ENCODE measurements around the gene ACSBG1.

The ACSBG1 gene

GRCh38 chr15:78223396-78224022, 10.9 kb downstream of the ACSBG1 start:
- Histone ChIP-seq H3K9me3 (no peaks in the 10 kb centered on the region), H3K27me3 (no peaks in the 10 kb centered on the region), H3K4me3 (no peak overlapping the region), H3K4me2 (no peak overlapping the region), H3K36me3 (no peaks in the 10 kb centered on the region), H3K9ac (no peak overlapping the region), H4K20me1 (no peaks in the 10 kb centered on the region), H3K27ac (no peak overlapping the region), H3K4me1 (no peaks in the 10 kb centered on the region)
- no peak for TF ChIP-seq Cebpa-rat (IDR thresholded peaks at IDR 0.05)

- Histone ChIP-seq H3K4me1 (no peaks in the 10 kb centered on the region), H3K27me3 (no peaks in the 10 kb centered on the region), H3K36me3 (no peaks in the 10 kb centered on the region), H3K4me2 (no peak overlapping the region), H3K9ac (no peak overlapping the region), H3K9me3 (no peaks in the 10 kb centered on the region), H3K27ac (no peak overlapping the region), H4K20me1 (no peaks in the 10 kb centered on the region), H3K4me3 (no peak overlapping the region)
- TF ChIP-seq Cebpa-rat (IDR thresholded peaks at IDR 0.05) = no peak
Measured at GRCh38 chr15:78222745-78223395, 11.5 kb downstream of the ACSBG1 start.

- H3K9ac ChIP-seq = no peak overlapping the region
- H4K20me1 ChIP-seq = no peaks in the 10 kb centered on the region
- no peak overlapping the region for H3K4me2 ChIP-seq
- H3K4me1 ChIP-seq = no peaks in the 10 kb centered on the region
- no peaks in the 10 kb centered on the region for H3K36me3 ChIP-seq
- no peaks in the 10 kb centered on the region for H3K9me3 ChIP-seq
- no peak overlapping the region for H3K27ac ChIP-seq
- no peaks in the 10 kb centered on the region for H3K27me3 ChIP-seq
- no peak for TF ChIP-seq Cebpa-rat (IDR thresholded peaks at IDR 0.05)
- H3K4me3 ChIP-seq = no peak overlapping the region
Measured at GRCh38 chr15:78220713-78221112, 13.7 kb downstream of the ACSBG1 start.

GRCh38 chr15:78216276-78217104, 17.9 kb downstream of the ACSBG1 start:
- Histone ChIP-seq H3K9me3 (no peaks in the 10 kb centered on the region), H3K36me3 (no peaks in the 10 kb centered on the region), H3K27me3 (no peaks in the 10 kb centered on the region), H3K9ac (no peak overlapping the region), H3K4me3 (no peak overlapping the region), H3K4me2 (no peak overlapping the region), H4K20me1 (no peaks in the 10 kb centered on the region), H3K4me1 (no peaks in the 10 kb centered on the region), H3K27ac (no peak overlapping the region)
- no peak for TF ChIP-seq Cebpa-rat (IDR thresholded peaks at IDR 0.05)

- Histone ChIP-seq H3K9me3 (no peaks in the 10 kb centered on the region), H3K9ac (no peak overlapping the region), H3K27me3 (no peaks in the 10 kb centered on the region), H3K27ac (no peak overlapping the region), H3K4me2 (no peak overlapping the region), H3K36me3 (no peaks in the 10 kb centered on the region), H3K4me1 (peaks cover 12% of the 10 kb centered on the region), H3K4me3 (no peak overlapping the region), H4K20me1 (no peaks in the 10 kb centered on the region)
- no peak for TF ChIP-seq Cebpa-rat (IDR thresholded peaks at IDR 0.05)
Measured at GRCh38 chr15:78213956-78214355, 20.4 kb downstream of the ACSBG1 start.

GRCh38 chr15:78213425-78213750, 21.0 kb downstream of the ACSBG1 start:
- H3K4me2 ChIP-seq = no peak overlapping the region
- H3K4me1 ChIP-seq = peaks cover 12% of the 10 kb centered on the region
- H3K9ac ChIP-seq = no peak overlapping the region
- no peaks in the 10 kb centered on the region for H3K9me3 ChIP-seq
- TF ChIP-seq Cebpa-rat (IDR thresholded peaks at IDR 0.05) = no peak
- H3K4me3 ChIP-seq = no peak overlapping the region
- no peak overlapping the region for H3K27ac ChIP-seq
- H3K36me3 ChIP-seq = no peaks in the 10 kb centered on the region
- H4K20me1 ChIP-seq = no peaks in the 10 kb centered on the region
- no peaks in the 10 kb centered on the region for H3K27me3 ChIP-seq

- no peaks in the 10 kb centered on the region for H3K36me3 ChIP-seq
- no peaks in the 10 kb centered on the region for H3K9me3 ChIP-seq
- H4K20me1 ChIP-seq = no peaks in the 10 kb centered on the region
- no peak for TF ChIP-seq Cebpa-rat (IDR thresholded peaks at IDR 0.05)
- H3K4me2 ChIP-seq = no peak overlapping the region
- H3K4me1 ChIP-seq = peaks cover 12% of the 10 kb centered on the region
- H3K4me3 ChIP-seq = no peak overlapping the region
- no peak overlapping the region for H3K9ac ChIP-seq
- no peaks in the 10 kb centered on the region for H3K27me3 ChIP-seq
- H3K27ac ChIP-seq = no peak overlapping the region
Measured at GRCh38 chr15:78212546-78213424, 21.6 kb downstream of the ACSBG1 start.

- no peaks in the 10 kb centered on the region for H3K36me3 ChIP-seq
- no peak overlapping the region for H3K4me2 ChIP-seq
- H3K4me1 ChIP-seq = peaks cover 12% of the 10 kb centered on the region
- no peaks in the 10 kb centered on the region for H4K20me1 ChIP-seq
- H3K9me3 ChIP-seq = no peaks in the 10 kb centered on the region
- TF ChIP-seq Cebpa-rat (IDR thresholded peaks at IDR 0.05) = no peak
- H3K4me3 ChIP-seq = no peak overlapping the region
- no peaks in the 10 kb centered on the region for H3K27me3 ChIP-seq
- H3K9ac ChIP-seq = no peak overlapping the region
- H3K27ac ChIP-seq = no peak overlapping the region
Measured at GRCh38 chr15:78212008-78212407, 22.4 kb downstream of the ACSBG1 start.

GRCh38 chr15:78211189-78211921, 23.0 kb downstream of the ACSBG1 start:
- Histone ChIP-seq H3K9me3 (no peaks in the 10 kb centered on the region), H3K4me2 (no peak overlapping the region), H3K9ac (no peak overlapping the region), H3K27ac (no peak overlapping the region), H3K4me1 (peaks cover 18% of the 10 kb centered on the region), H3K27me3 (no peaks in the 10 kb centered on the region), H4K20me1 (no peaks in the 10 kb centered on the region), H3K36me3 (no peaks in the 10 kb centered on the region), H3K4me3 (no peak overlapping the region)
- TF ChIP-seq Cebpa-rat (IDR thresholded peaks at IDR 0.05) = no peak

Measured in BLaER1 (cell line).